ENCODE data around the gene TCEANC2.
A peak's percentile ranks its signal among the peaks of the same experiment; 100 is the strongest.
"Not testable (repeated sequence)": the region's sequence is repeated elsewhere in the genome, so short reads cannot be mapped to it uniquely, and the experiment has no call there.

The TCEANC2 gene

GRCh38 chr1:54027848-54028247 lies 25.6 kb upstream of the TCEANC2 start:
- DNase-seq (ENCODE audit: low spot score), result no peak

GRCh38 chr1:54028306-54029251 lies 24.8 kb upstream of the TCEANC2 start:
- DNase-seq (ENCODE audit: low spot score), result no peak

- no peak for DNase-seq (ENCODE audit: low spot score)
Measured at GRCh38 chr1:54037476-54037875, 15.9 kb upstream of the TCEANC2 start.

DNA sequence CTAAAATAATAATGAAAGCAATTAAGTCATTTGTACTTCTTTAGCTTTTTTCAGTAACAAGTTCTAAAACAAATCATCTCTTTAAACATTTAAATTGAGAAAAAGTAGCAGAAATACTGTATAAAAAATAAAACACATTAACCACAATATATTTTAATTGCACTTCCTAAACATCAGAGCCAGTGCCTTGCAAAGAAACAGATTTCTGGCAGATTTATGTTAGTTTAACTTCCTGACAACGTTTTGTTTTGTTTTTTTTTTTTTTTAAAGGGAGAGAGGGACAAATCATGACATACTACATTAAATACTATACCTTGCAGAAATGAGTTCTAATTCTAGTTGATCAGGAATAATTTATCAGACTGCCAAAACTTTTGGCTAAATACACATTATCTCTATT lies 11.6 kb upstream of the TCEANC2 start:
- DNase-seq (ENCODE audit: low spot score), result no peak

DNA sequence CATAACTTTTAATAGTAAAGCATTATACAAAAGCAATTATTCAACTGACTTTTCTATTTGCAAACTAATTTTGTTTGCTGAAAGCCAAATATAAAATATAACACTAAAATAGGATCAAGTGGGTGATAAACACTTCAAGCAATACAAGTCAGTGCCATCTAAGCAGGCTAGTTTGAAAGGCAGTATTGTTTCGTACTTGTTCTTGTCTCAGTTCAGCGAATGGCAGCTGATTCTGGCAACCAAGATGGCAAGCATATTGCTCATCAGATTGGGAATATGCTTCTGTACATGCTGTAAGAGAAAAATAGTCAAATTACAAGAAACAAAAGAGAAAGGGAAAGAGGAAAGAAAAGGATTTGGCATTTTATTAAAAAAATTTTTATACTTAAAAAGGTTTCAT lies 7.9 kb upstream of the TCEANC2 start:
- DNase-seq (ENCODE audit: low spot score), result no peak

DNA sequence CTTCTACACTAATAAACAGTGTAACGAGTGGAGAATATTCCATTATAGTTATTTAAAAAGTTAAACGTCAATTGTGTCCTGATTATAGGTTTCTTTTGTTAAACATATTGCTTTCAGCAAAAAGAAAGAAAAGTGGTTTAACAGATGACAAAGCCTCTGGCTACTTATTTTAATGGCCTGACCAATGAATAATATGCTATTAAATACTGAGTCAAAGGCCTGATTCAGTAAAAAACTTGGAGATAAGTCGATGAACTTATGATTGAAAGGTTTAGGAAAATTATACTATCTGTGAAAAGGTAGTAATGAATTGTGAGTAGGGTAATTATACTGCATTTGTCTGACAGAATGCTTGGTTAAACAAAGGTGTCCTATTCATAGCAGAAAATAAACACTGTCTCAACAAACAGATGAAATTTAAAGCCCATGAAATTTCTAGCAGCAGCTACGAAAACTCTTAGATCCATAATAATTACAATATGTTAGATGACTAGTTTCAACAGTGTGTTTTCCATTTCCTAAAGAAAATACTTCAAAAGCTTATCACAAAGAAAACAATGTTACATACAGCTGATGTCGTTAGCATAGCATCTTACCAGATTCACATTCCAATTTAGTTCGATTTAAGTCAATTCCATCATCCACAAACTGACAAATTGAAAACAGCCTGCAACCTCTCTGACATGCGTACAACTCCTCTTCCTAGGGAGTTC lies 6.6 kb upstream of the TCEANC2 start:
- DNase-seq (ENCODE audit: low spot score), result no peak

- DNase-seq (ENCODE audit: low spot score), result no peak
Measured at GRCh38 chr1:54047384-54048305, 5.8 kb upstream of the TCEANC2 start.

GRCh38 chr1:54050435-54050834 lies 3.0 kb upstream of the TCEANC2 start:
- not testable (repeated sequence) for DNase-seq (ENCODE audit: low spot score)

DNA sequence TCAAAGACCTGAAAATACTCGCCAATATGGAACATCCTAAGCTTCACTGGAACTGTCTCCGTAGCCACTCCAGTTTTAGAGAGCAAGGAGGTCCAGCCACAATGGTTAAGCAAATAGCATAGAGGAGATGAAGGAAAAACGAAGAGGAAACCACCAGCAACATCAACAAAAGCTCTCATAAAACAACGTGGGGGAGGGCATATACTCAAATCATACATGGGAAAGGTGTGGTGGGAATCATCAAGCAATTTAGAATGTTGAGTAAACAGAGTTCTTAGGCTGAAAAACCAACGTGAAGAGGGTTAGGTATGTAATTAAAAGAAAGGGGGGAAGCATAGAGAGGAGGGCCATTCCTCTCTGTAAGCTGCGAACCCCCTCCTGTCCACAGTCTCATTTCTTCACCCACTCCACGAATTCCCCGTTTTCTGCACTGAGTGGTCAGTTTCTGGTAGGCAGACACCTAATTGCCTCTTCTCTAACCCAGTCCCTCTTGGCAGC lies 1.4 kb upstream of the TCEANC2 start:
- no peak for DNase-seq (ENCODE audit: low spot score)

DNA sequence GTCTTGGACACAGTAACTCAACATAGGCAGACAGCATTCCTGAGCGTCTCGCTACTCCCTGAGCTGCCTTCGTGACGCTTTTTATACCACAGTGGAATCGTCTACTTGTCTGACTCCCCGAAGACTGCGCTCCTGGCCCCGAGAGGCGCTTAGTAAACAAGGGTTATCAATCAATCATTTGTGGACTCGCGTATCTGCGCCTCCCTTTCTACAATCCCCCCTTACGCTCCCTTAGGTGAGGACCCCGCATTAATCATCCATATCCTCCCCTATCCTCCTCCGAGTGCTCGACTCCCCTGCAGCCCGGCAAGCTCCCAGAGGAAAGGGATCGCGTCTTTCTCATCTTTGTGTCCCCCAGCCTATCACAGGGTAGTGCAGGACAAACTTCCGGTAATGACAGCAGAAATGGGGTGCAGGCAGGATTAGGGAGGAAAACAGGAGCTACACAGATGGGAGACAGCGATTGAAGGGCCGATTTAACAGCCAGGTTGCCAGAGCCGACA lies 926 bp upstream of the TCEANC2 start:
- DNase-seq (ENCODE audit: low spot score), result peak; percentile 21

DNA sequence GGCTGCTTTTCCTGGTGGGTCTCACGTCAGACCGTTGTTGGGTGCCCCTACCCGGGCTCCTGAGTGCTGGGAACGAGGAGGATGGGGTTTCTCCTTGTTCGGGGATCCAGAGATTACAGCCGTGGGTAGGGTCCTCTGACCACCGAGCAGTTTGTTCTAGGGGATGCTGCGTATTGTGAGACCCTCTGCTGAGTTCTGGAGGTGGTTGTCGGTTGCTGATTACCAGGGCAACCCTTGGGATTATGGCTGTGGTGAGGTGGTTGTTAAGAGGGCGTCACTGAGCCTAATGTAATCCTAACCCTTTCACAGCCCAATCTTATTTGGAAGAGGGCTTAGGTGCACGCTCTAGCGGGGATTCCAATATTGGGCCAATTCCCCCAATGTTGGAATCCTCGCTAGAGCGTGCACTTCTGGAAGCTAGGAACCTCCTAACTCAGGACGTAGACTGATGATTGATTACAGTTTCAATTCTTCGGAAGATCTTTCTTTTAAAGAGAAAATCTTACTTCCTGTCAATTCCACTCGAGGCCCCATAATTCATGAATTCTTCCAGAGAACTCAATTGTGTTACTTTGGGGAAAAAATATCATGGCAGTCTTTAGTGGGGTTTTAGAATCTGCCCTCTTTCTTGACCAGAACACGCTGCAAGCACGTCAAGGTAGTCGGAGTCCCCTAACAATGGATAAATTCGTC lies 483 bp downstream of the TCEANC2 start:
- peak; percentile 6 for DNase-seq (ENCODE audit: low spot score)

DNA sequence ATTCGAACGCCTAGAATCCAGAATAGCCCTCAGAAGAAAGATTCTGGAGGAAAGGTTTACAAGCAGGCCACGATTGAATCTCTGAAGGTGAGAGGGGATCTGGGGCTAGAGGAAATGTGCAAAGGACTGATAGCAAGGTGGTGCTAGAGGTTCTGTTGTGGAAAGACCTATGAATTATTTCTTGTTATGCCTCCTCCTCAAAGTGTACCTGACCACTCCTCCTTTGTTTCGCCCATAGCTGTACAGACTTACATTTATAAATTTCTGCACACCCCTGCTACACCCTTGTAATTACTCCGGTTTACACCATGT lies 986 bp downstream of the TCEANC2 start:
- DNase-seq (ENCODE audit: low spot score), result peak; percentile 6

GRCh38 chr1:54064299-54064698 lies 10.9 kb downstream of the TCEANC2 start:
- no peak for DNase-seq (ENCODE audit: low spot score)

DNA sequence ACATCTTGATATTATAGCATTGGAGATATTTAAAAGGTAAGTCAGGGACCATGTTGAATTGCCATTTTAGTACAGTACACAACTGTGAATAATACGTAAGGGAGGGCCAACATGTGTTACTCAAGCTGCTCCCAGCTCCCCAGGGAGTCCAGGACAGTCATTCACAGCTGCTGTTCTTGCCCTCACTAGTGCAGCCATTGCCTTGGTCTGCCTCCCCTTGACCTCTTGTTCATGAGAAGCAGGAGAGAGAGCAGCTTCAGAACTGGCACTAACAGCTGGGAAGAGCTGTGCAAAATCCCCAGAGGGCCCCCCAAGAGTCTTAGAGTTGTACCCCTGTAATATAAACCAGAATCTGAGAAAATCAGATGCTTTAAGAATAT lies 16.4 kb downstream of the TCEANC2 start:
- DNase-seq (ENCODE audit: low spot score), result no peak

DNA sequence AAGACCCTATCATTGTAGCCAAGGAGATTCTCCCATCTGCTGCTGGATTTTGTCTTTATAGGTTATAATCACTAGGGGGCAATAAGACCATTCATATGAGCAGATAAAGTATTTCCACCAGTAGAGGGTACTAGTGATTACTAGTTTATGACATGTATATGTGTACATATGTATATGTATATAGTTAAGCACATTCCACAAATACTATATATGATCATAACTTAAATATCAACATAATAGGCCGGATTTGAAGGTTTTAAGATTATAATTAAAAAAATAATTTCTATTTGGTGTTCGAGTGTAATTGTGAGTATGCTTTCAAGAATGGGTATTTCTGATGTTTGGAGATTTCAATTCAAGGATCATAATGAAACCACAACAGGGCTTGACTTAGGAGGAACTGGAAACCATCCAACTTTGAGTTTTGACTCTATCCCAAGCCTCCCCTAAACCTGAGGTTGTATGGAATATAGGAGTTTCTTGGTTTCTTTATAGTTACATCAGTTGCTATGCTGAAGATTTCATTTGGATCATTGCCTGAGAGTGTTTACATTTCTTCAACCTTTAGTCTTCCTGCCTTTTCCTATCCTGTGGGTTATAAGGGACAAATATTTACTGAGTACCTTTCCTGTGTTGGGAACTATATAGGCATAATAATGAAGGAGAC lies 16.9 kb downstream of the TCEANC2 start:
- peak; percentile 65 for DNase-seq (ENCODE audit: low spot score)

- DNase-seq (ENCODE audit: low spot score), result no peak
Measured at GRCh38 chr1:54077359-54077758, 24.0 kb downstream of the TCEANC2 start.

DNA sequence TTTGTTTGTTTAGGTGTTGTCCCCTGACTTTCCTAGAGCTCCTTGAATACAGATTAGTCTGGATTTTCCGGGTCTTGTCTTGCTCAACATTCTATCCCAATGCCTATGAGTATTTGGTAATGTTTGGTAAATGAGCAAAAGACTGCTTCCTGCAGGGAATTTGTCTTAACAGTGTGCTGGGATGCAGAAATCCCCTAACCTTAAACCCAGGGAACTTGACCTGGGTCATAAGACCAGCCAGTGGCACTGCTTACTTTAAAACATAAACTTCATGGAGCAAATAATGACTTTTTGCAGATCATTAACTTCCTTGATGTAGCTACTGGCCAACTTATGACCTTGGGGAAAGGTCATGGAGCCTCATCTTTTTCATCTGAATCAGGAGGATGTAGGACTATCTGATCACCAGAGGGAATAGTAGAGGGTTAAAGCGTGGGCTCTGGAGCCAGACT lies 27.2 kb downstream of the TCEANC2 start:
- DNase-seq (ENCODE audit: low spot score), result no peak

GRCh38 chr1:54081306-54082270 lies 28.2 kb downstream of the TCEANC2 start:
- DNase-seq (ENCODE audit: low spot score), result peak; percentile 55

GRCh38 chr1:54084794-54085193 lies 31.4 kb downstream of the TCEANC2 start:
- no peak for DNase-seq (ENCODE audit: low spot score)

- DNase-seq (ENCODE audit: low spot score), result no peak
Measured at GRCh38 chr1:54086754-54087153, 33.3 kb downstream of the TCEANC2 start.

All from CD4-positive, alpha-beta T cell treated with Interleukin-2 at 100 ng/mL for 4 hours (primary cell).